ENCODE data around the gene CD63. TPM values are rescaled to one million over a fixed set of nuclear protein-coding genes. Genes with fewer than 3 reads are reported as not detected.
A peak's percentile ranks its signal among the peaks of the same experiment; 100 is the strongest.

CD63 gene
- total and polyA plus RNA-seq, 10 donors, result 395 to 750 (median 568) TPM

GRCh38 chr12:55736780-55737580, 8.2 kb upstream of the CD63 start:
- Histone ChIP-seq H3K36me3 (no peaks in the 10 kb centered on the region), H3K9me3 (no peaks in the 10 kb centered on the region), H3K27ac (peak overlapping the region in 4 of 8 donors; percentile 86 to 89 (median 88)), H3K27me3 (replicated peaks in 1 of 7) (peaks cover 0 to 4% (median 0%) of the 10 kb centered on the region in 7 donors), H3K4me3 (no peak overlapping the region), H3K4me1 (peaks cover 12 to 35% (median 20%) of the 10 kb centered on the region in 6 donors)
- 48 to 65% (median 51%) methylated on average over 6 of the region's 6 CpGs for WGBS, 5 donors
- TF ChIP-seq POLR2AphosphoS5 (IDR thresholded peaks at IDR 0.05), result peak in 1 of 3 donors; percentile 30
- peak; percentile 60 to 86 (median 79) for TF ChIP-seq CTCF (IDR thresholded peaks at IDR 0.05 in 8 of 11, conservative IDR thresholded peaks at IDR 0.05 in 3 of 11)
- TF ChIP-seq POLR2A (IDR thresholded peaks at IDR 0.05), result no peak
- intact Hi-C loops (cut with DNase I; ENCODE audit: low total_unique reads), result no loop called here
- peak; percentile 86 for DNase-seq

GRCh38 chr12:55736076-55736475, 7.3 kb upstream of the CD63 start:
- Histone ChIP-seq H3K4me1 (peaks cover 12 to 41% (median 26%) of the 10 kb centered on the region in 6 donors), H3K9me3 (no peaks in the 10 kb centered on the region), H3K4me3 (no peak overlapping the region), H3K27me3 (replicated peaks in 1 of 7) (no peaks in the 10 kb centered on the region), H3K36me3 (no peaks in the 10 kb centered on the region), H3K27ac (no peak overlapping the region)
- intact Hi-C loops (cut with DNase I; ENCODE audit: low total_unique reads), result no loop called here
- TF ChIP-seq POLR2A (IDR thresholded peaks at IDR 0.05), result no peak
- WGBS, 5 donors, result 65 to 83% (median 76%) methylated on average over 3 of the region's 3 CpGs
- DNase-seq, result no peak

GRCh38 chr12:55734595-55734994, 5.8 kb upstream of the CD63 start:
- H3K4me1 ChIP-seq, result peaks cover 19 to 56% (median 41%) of the 10 kb centered on the region in 6 donors
- H3K27me3 ChIP-seq (replicated peaks in 1 of 7), result no peaks in the 10 kb centered on the region
- H3K9me3 ChIP-seq, result no peaks in the 10 kb centered on the region
- intact Hi-C loops (cut with DNase I; ENCODE audit: low total_unique reads), result no loop called here
- WGBS, 5 donors, result 80 to 100% (median 92%) methylated on average over 2 to 3 of the region's 3 CpGs
- H3K36me3 ChIP-seq, result no peaks in the 10 kb centered on the region
- H3K4me3 ChIP-seq, result no peak overlapping the region
- DNase-seq, result no peak
- TF ChIP-seq CTCF (IDR thresholded peaks at IDR 0.05 in 8 of 11, conservative IDR thresholded peaks at IDR 0.05 in 3 of 11) (no peak), POLR2A (IDR thresholded peaks at IDR 0.05) (no peak), POLR2AphosphoS5 (IDR thresholded peaks at IDR 0.05) (no peak)
- H3K27ac ChIP-seq, result no peak overlapping the region

- intact Hi-C loops (cut with DNase I; ENCODE audit: low total_unique reads), result no loop called here
- DNase-seq, result no peak
Measured at GRCh38 chr12:55733858-55734257, 5.0 kb upstream of the CD63 start.

More at GRCh38 chr12:55733858-55734257, 5.0 kb upstream of the CD63 start:
- Histone ChIP-seq H3K27me3 (replicated peaks in 1 of 7) (no peaks in the 10 kb centered on the region), H3K9me3 (no peaks in the 10 kb centered on the region), H3K4me1 (peaks cover 19 to 58% (median 43%) of the 10 kb centered on the region in 6 donors), H3K27ac (no peak overlapping the region), H3K4me3 (no peak overlapping the region), H3K36me3 (no peaks in the 10 kb centered on the region)
- TF ChIP-seq POLR2A (IDR thresholded peaks at IDR 0.05), result no peak
- TF ChIP-seq POLR2AphosphoS5 (IDR thresholded peaks at IDR 0.05), result no peak
- no peak for TF ChIP-seq CTCF (IDR thresholded peaks at IDR 0.05 in 8 of 11, conservative IDR thresholded peaks at IDR 0.05 in 3 of 11)
- 71 to 89% (median 82%) methylated on average over 2 of the region's 2 CpGs for WGBS, 5 donors

All from spleen (tissue), 11 donors.